Middle frontal gyrus (tissue), 1 donor: ENCODE data around the gene SATB2.

ENCODE experiments used
- DNase-seq: peaks from one replicate; pipeline ENCODE4 v3.0.0-alpha.2; 2015; ENCODE audit warnings: low spot score; ENCODE audit errors: extremely low spot score

The SATB2 gene

GRCh38 chr2:199452260-199452990, 5.3 kb downstream of the SATB2 start:
- DNase-seq, result no peak

GRCh38 chr2:199449956-199450355, 7.8 kb downstream of the SATB2 start:
- DNase-seq, result no peak

- no peak for DNase-seq
Measured at GRCh38 chr2:199449455-199449854, 8.3 kb downstream of the SATB2 start.

- DNase-seq, result no peak
Measured at GRCh38 chr2:199446996-199447576, 10.7 kb downstream of the SATB2 start.

- no peak for DNase-seq
Measured at GRCh38 chr2:199444749-199445148, 13.0 kb downstream of the SATB2 start.

GRCh38 chr2:199443589-199444130, 14.1 kb downstream of the SATB2 start:
- no peak for DNase-seq

- no peak for DNase-seq
Measured at GRCh38 chr2:199442173-199442572, 15.6 kb downstream of the SATB2 start.

- no peak for DNase-seq
Measured at GRCh38 chr2:199441759-199442158, 16.0 kb downstream of the SATB2 start.

GRCh38 chr2:199440118-199440517, 17.6 kb downstream of the SATB2 start:
- DNase-seq, result no peak

- no peak for DNase-seq
Measured at GRCh38 chr2:199439542-199439941, 18.2 kb downstream of the SATB2 start.

GRCh38 chr2:199439066-199439465, 18.7 kb downstream of the SATB2 start:
- no peak for DNase-seq

GRCh38 chr2:199434555-199434954, 23.2 kb downstream of the SATB2 start:
- DNase-seq, result no peak

GRCh38 chr2:199433204-199433832, 24.4 kb downstream of the SATB2 start:
- DNase-seq, result no peak

- no peak for DNase-seq
Measured at GRCh38 chr2:199431746-199432213, 26.0 kb downstream of the SATB2 start.

GRCh38 chr2:199430214-199430613, 27.5 kb downstream of the SATB2 start:
- no peak for DNase-seq

- DNase-seq, result no peak
Measured at GRCh38 chr2:199428291-199428690, 29.4 kb downstream of the SATB2 start.

GRCh38 chr2:199424160-199424559, 33.6 kb downstream of the SATB2 start:
- DNase-seq, result no peak

- no peak for DNase-seq
Measured at GRCh38 chr2:199419428-199419827, 38.3 kb downstream of the SATB2 start.

GRCh38 chr2:199414465-199414864, 43.3 kb downstream of the SATB2 start:
- no peak for DNase-seq

GRCh38 chr2:199414001-199414400, 43.7 kb downstream of the SATB2 start:
- no peak for DNase-seq

GRCh38 chr2:199409759-199410529, 47.8 kb downstream of the SATB2 start:
- DNase-seq, result no peak

GRCh38 chr2:199407421-199407820, 50.3 kb downstream of the SATB2 start:
- no peak for DNase-seq
